GM23338 (cell line): ENCODE data around the gene GADL1. TPM values are rescaled to one million over a fixed set of nuclear protein-coding genes. Genes with fewer than 3 reads are reported as not detected.

Experiments used
- ATAC-seq: fragments of 200-7000 bp; cut with Tn5 transposase; 3 replicates; pipeline ENCODE4 v1.9.1; 2020
- DNase-seq: peaks from one replicate; pipeline ENCODE4 v3.0.0-alpha.2; 2015; ENCODE audit warnings: low spot score
- H2AFZ ChIP-seq: fragments of 200-600 bp; sonication (generic); 2 replicates; pipeline ENCODE4 v1.8.0; 2016; ENCODE audit warnings: antibody characterized with exemption, mild to moderate bottlenecking, moderate library complexity
- H3F3A ChIP-seq: fragments of 200-600 bp; sonication (generic); replicated peaks from 2 replicates; pipeline ENCODE4 v1.8.0; 2017; ENCODE audit warnings: antibody characterized with exemption, mixed run types, low read depth
- H3K27ac ChIP-seq: fragments of 200-600 bp; sonication (generic); 2 replicates; pipeline ENCODE4 v1.6.1; 2016; ENCODE audit warnings: low read depth
- H3K27me3 ChIP-seq: fragments of 200-600 bp; sonication (generic); 2 replicates; pipeline ENCODE4 v1.8.0; 2016; ENCODE audit warnings: mild to moderate bottlenecking, mixed run types, moderate library complexity; ENCODE audit not compliant: insufficient read depth
- H3K36me3 ChIP-seq: fragments of 200-600 bp; sonication (generic); 2 replicates; pipeline ENCODE4 v1.8.0; 2016; ENCODE audit warnings: mild to moderate bottlenecking; ENCODE audit not compliant: insufficient read depth
- H3K4me1 ChIP-seq: fragments of 200-600 bp; sonication (generic); 2 replicates; pipeline ENCODE4 v1.8.0; 2016; ENCODE audit warnings: mild to moderate bottlenecking, moderate library complexity; ENCODE audit not compliant: insufficient read depth
- H3K4me2 ChIP-seq: fragments of 200-600 bp; sonication (generic); 2 replicates; pipeline ENCODE4 v1.7.1; 2017; ENCODE audit warnings: mixed run types
- H3K4me3 ChIP-seq: fragments of 200-600 bp; sonication (generic); 2 replicates; pipeline ENCODE4 v1.6.1; 2016; ENCODE audit warnings: mixed run types
- H3K79me2 ChIP-seq: fragments of 200-600 bp; sonication (generic); replicated peaks from 2 replicates; pipeline ENCODE4 v1.8.0; 2017; ENCODE audit warnings: mild to moderate bottlenecking; ENCODE audit not compliant: insufficient read depth
- H3K9me2 ChIP-seq: fragments of 200-600 bp; sonication (generic); 2 replicates; pipeline ENCODE4 v1.8.0; 2017; ENCODE audit not compliant: insufficient read depth
- H4K20me1 ChIP-seq: fragments of 200-600 bp; sonication (generic); replicated peaks from 2 replicates; pipeline ENCODE4 v1.8.0; 2017; ENCODE audit warnings: mild to moderate bottlenecking; ENCODE audit not compliant: insufficient read depth
- H3K27ac Mint-ChIP-seq: 2 replicates; pipeline ENCODE4 v1.8.0; 2020; ENCODE audit warnings: inconsistent platforms, mild to moderate bottlenecking, moderate library complexity, mixed read lengths
- H3K27me3 Mint-ChIP-seq: 3 replicates; pipeline ENCODE4 v1.8.0; 2022; ENCODE audit warnings: low read depth, mild to moderate bottlenecking, moderate library complexity, mixed read lengths, inconsistent platforms; ENCODE audit not compliant: insufficient read depth, poor library complexity
- H3K36me3 Mint-ChIP-seq: 3 replicates; pipeline ENCODE4 v1.8.0; 2021; ENCODE audit warnings: low read depth, mild to moderate bottlenecking, inconsistent platforms, moderate library complexity, mixed read lengths
- H3K4me1 Mint-ChIP-seq: 3 replicates; pipeline ENCODE4 v1.8.0; 2020; ENCODE audit warnings: mild to moderate bottlenecking, inconsistent platforms, mixed read lengths
- H3K4me3 Mint-ChIP-seq: 3 replicates; pipeline ENCODE4 v1.8.0; 2021; ENCODE audit warnings: moderate library complexity, mild to moderate bottlenecking, inconsistent platforms, mixed read lengths
- H3K9me3 Mint-ChIP-seq: 3 replicates; pipeline ENCODE4 v1.8.0; 2020; ENCODE audit warnings: moderate library complexity, mild to moderate bottlenecking, inconsistent platforms, mixed read lengths
- CTCF ChIP-seq, 2 experiments: fragments of 200-600 bp in 1 of 2; sonication (generic) in 1 of 2; conservative IDR thresholded peaks; 2 replicates each; pipeline versions ENCODE4 v1.5.1 to v1.6.1; 2016 to 2017; ENCODE audit warnings: antibody characterized with exemption in 2 of 2, low read depth in 2 of 2, mild to moderate bottlenecking in 2 of 2, moderate library complexity in 1 of 2
- EZH2 ChIP-seq: fragments of 200-600 bp; sonication (generic); IDR thresholded peaks from one replicate; pipeline ENCODE4 v1.8.0; 2017; ENCODE audit warnings: antibody characterized with exemption, mild to moderate bottlenecking, low read depth; ENCODE audit not compliant: unreplicated experiment
- NANOG ChIP-seq: IDR thresholded peaks from 2 replicates; pipeline ENCODE4 v1.6.1; 2016; ENCODE audit warnings: antibody characterized with exemption, borderline replicate concordance
- POLR2AphosphoS5 ChIP-seq: IDR thresholded peaks from 2 replicates; pipeline ENCODE4 v1.6.1; 2016; ENCODE audit warnings: antibody characterized with exemption, low read depth
- REST ChIP-seq: IDR thresholded peaks from one replicate; pipeline ENCODE4 v1.6.1; 2018; ENCODE audit warnings: antibody characterized with exemption; ENCODE audit not compliant: unreplicated experiment
- STAT1 ChIP-seq: IDR thresholded peaks from one replicate; pipeline ENCODE4 v1.6.1; 2016; ENCODE audit warnings: antibody characterized with exemption; ENCODE audit not compliant: unreplicated experiment
- ZNF114 ChIP-seq: fragments of 250-450 bp; sonication (Bioruptor Pico); IDR thresholded peaks from 2 replicates; pipeline ENCODE4 v1.5.0; 2020; ENCODE audit warnings: mild to moderate bottlenecking, moderate library complexity
- ZNF331 ChIP-seq: fragments of 250-450 bp; sonication (Bioruptor Pico); IDR thresholded peaks from 2 replicates; pipeline ENCODE4 v1.5.0; 2020; ENCODE audit warnings: low read depth, mild to moderate bottlenecking, moderate library complexity
- polyA plus RNA-seq: library from polyadenylated mRNA; unstranded; fragments of >200 nt; fragmentation: Nextera tagmentation; extraction: Ambion mirVana; gene quantifications from 2 replicates; pipeline ENCODE4 v1.2.1, GENCODE V29; 2016
- total RNA-seq: library from RNA; depleted of rRNA; stranded (reverse); fragments of >200 nt; shearing (Covaris generic); gene quantifications from 2 replicates; pipeline ENCODE4 v1.2.3, GENCODE V29; 2014
- TF ChIP-seq, protein P1 (sequence below): fragments of 250-450 bp; sonication (Bioruptor Pico); IDR thresholded peaks from 2 replicates; pipeline ENCODE4 v1.5.0; 2020; ENCODE audit warnings: mild to moderate bottlenecking, moderate library complexity

GADL1 gene
- total and polyA plus RNA-seq, 2 experiments from 2014 or later: 0.35 to 0.50 TPM

- TF ChIP-seq STAT1: no peak
- TF ChIP-seq NANOG: no peak
- TF ChIP-seq ZNF331 (CRISPR knock-in tag): no peak
- TF ChIP-seq EZH2: no peak
- TF ChIP-seq POLR2AphosphoS5: no peak
These were observed 58.3 kb downstream of the GADL1 start (continued) for GRCh38 chr3:30836141-30836540.

DNA sequence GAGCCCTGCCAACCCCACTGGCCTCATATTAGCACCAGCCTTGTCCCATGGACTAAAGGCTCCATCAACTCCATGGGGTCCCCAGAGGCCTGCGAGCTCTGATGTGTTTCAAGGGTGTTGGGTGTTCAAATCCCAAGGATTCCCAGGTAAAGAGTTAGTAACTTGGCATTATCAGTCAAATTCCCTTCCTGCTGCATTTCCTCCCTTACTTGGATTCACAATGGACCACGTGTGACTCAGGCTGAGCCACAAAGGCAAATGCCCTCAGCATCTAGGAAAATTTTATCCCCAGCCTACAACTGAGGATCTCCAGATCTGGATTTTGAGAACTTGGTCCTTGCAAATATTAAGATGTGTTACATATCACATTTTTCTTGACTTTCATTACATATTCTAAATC is 58.8 kb downstream of the GADL1 start:
- Mint-ChIP-seq H3K27ac (no peak overlapping the region), H3K36me3 (no peaks in the 10 kb centered on the region), H3K4me1 (peaks cover 15% of the 10 kb centered on the region), H3K4me3 (no peak overlapping the region), H3K27me3 (peaks cover 1% of the 10 kb centered on the region), H3K9me3 (no peaks in the 10 kb centered on the region)
- no peaks in the 10 kb centered on the region for H4K20me1 ChIP-seq
- no peaks in the 10 kb centered on the region for H3K36me3 ChIP-seq
- peaks cover 8% of the 10 kb centered on the region for H3K4me1 ChIP-seq
- ATAC-seq: no peak
- no peaks in the 10 kb centered on the region for H3K27me3 ChIP-seq
- H3K4me2 ChIP-seq: no peak overlapping the region
- no peak overlapping the region for H3K27ac ChIP-seq
- no peak overlapping the region for H3K4me3 ChIP-seq
- peaks cover 9% of the 10 kb centered on the region; the same call in 1 of the 2 replicates for H3K9me2 ChIP-seq
- no peaks in the 10 kb centered on the region for H3K79me2 ChIP-seq
- no peak for DNase-seq
- TF ChIP-seq CTCF (conservative IDR thresholded peaks at IDR 0.05; ENCODE audit: low read depth in 2 of 2) (no peak), REST (no peak), ZNF331 (CRISPR knock-in tag) (no peak), ZNF114 (CRISPR knock-in tag) (no peak), POLR2AphosphoS5 (no peak)
- TF ChIP-seq, protein P1, sequence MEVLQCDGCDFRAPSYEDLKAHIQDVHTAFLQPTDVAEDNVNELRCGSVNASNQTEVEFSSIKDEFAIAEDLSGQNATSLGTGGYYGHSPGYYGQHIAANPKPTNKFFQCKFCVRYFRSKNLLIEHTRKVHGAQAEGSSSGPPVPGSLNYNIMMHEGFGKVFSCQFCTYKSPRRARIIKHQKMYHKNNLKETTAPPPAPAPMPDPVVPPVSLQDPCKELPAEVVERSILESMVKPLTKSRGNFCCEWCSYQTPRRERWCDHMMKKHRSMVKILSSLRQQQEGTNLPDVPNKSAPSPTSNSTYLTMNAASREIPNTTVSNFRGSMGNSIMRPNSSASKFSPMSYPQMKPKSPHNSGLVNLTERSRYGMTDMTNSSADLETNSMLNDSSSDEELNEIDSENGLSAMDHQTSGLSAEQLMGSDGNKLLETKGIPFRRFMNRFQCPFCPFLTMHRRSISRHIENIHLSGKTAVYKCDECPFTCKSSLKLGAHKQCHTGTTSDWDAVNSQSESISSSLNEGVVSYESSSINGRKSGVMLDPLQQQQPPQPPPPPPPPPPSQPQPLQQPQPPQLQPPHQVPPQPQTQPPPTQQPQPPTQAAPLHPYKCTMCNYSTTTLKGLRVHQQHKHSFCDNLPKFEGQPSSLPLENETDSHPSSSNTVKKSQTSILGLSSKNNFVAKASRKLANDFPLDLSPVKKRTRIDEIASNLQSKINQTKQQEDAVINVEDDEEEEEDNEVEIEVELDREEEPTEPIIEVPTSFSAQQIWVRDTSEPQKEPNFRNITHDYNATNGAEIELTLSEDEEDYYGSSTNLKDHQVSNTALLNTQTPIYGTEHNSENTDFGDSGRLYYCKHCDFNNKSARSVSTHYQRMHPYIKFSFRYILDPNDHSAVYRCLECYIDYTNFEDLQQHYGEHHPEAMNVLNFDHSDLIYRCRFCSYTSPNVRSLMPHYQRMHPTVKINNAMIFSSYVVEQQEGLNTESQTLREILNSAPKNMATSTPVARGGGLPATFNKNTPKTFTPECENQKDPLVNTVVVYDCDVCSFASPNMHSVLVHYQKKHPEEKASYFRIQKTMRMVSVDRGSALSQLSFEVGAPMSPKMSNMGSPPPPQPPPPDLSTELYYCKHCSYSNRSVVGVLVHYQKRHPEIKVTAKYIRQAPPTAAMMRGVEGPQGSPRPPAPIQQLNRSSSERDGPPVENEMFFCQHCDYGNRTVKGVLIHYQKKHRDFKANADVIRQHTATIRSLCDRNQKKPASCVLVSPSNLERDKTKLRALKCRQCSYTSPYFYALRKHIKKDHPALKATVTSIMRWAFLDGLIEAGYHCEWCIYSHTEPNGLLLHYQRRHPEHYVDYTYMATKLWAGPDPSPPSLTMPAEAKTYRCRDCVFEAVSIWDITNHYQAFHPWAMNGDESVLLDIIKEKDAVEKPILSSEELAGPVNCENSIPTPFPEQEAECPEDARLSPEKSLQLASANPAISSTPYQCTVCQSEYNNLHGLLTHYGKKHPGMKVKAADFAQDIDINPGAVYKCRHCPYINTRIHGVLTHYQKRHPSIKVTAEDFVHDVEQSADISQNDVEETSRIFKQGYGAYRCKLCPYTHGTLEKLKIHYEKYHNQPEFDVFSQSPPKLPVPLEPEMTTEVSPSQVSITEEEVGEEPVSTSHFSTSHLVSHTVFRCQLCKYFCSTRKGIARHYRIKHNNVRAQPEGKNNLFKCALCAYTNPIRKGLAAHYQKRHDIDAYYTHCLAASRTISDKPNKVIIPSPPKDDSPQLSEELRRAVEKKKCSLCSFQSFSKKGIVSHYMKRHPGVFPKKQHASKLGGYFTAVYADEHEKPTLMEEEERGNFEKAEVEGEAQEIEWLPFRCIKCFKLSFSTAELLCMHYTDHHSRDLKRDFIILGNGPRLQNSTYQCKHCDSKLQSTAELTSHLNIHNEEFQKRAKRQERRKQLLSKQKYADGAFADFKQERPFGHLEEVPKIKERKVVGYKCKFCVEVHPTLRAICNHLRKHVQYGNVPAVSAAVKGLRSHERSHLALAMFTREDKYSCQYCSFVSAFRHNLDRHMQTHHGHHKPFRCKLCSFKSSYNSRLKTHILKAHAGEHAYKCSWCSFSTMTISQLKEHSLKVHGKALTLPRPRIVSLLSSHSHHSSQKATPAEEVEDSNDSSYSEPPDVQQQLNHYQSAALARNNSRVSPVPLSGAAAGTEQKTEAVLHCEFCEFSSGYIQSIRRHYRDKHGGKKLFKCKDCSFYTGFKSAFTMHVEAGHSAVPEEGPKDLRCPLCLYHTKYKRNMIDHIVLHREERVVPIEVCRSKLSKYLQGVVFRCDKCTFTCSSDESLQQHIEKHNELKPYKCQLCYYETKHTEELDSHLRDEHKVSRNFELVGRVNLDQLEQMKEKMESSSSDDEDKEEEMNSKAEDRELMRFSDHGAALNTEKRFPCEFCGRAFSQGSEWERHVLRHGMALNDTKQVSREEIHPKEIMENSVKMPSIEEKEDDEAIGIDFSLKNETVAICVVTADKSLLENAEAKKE (CRISPR knock-in tag): no peak
- H2AFZ ChIP-seq: peak overlapping the region; percentile 30; the same call in 1 of the 2 replicates
- H3F3A ChIP-seq: no peaks in the 10 kb centered on the region
